AG10803 (cell line): ENCODE measurements around the gene HSD17B11.
"Not testable (repeated sequence)": the region's sequence is repeated elsewhere in the genome, so short reads cannot be mapped to it uniquely, and the experiment has no call there.

Experiments
- DNase-seq: peaks from one replicate; pipeline ENCODE4 v3.0.0; 2010; ENCODE audit warnings: low read depth
- H3K4me3 ChIP-seq: 2 replicates; pipeline ENCODE4 v1.5.1; 2011; ENCODE audit warnings: mild to moderate bottlenecking, low read length, control low read depth
- CTCF ChIP-seq: conservative IDR thresholded peaks from 2 replicates; pipeline ENCODE4 v1.5.1; 2011; ENCODE audit warnings: mild to moderate bottlenecking, low read length, control low read depth, inconsistent platforms

HSD17B11 gene

GRCh38 chr4:87410679-87411078, 19.7 kb upstream of the HSD17B11 start:
- no peak for DNase-seq
- TF ChIP-seq CTCF, result no peak
- H3K4me3 ChIP-seq, result no peak overlapping the region

- no peak for DNase-seq
- no peak for TF ChIP-seq CTCF
- no peak overlapping the region for H3K4me3 ChIP-seq
These were observed 19.2 kb upstream of the HSD17B11 start for GRCh38 chr4:87410157-87410556.

GRCh38 chr4:87409420-87409939, 18.5 kb upstream of the HSD17B11 start:
- H3K4me3 ChIP-seq, result no peak overlapping the region
- no peak for TF ChIP-seq CTCF

GRCh38 chr4:87406902-87407301, 15.9 kb upstream of the HSD17B11 start:
- not testable (repeated sequence) for DNase-seq, H3K4me3 ChIP-seq

More at GRCh38 chr4:87409420-87409939, 18.5 kb upstream of the HSD17B11 start:
- DNase-seq, result no peak

GRCh38 chr4:87406462-87406861, 15.5 kb upstream of the HSD17B11 start:
- H3K4me3 ChIP-seq, result no peak overlapping the region
- no peak for DNase-seq
- no peak for TF ChIP-seq CTCF

- TF ChIP-seq CTCF, result no peak
- H3K4me3 ChIP-seq, result no peak overlapping the region
- DNase-seq, result peak; percentile 49
These were observed 14.3 kb upstream of the HSD17B11 start for GRCh38 chr4:87405211-87405820.

GRCh38 chr4:87403732-87404131, 12.7 kb upstream of the HSD17B11 start:
- not testable (repeated sequence) for DNase-seq, H3K4me3 ChIP-seq

- no peak for TF ChIP-seq CTCF
- no peak for DNase-seq
- no peak overlapping the region for H3K4me3 ChIP-seq
These were observed 9.0 kb upstream of the HSD17B11 start for GRCh38 chr4:87399954-87400353.
